HUES64 (cell line): ENCODE data around the gene TRMT1L. TPM values are rescaled to one million over a fixed set of nuclear protein-coding genes. Genes with fewer than 3 reads are reported as not detected.
A peak's percentile ranks its signal among the peaks of the same experiment; 100 is the strongest.
"Not testable (repeated sequence)": the region's sequence is repeated elsewhere in the genome, so short reads cannot be mapped to it uniquely, and the experiment has no call there.

Source experiments
- H3K27ac ChIP-seq: 2 replicates; pipeline ENCODE4 v1.7.0; 2013; ENCODE audit warnings: low read depth, low read length, inconsistent platforms
- H3K27me3 ChIP-seq: 2 replicates; pipeline ENCODE4 v1.6.1; 2013; ENCODE audit warnings: mild to moderate bottlenecking, low read length; ENCODE audit not compliant: insufficient read depth
- H3K36me3 ChIP-seq: 2 replicates; pipeline ENCODE4 v1.6.1; 2013; ENCODE audit warnings: mild to moderate bottlenecking, low read length; ENCODE audit not compliant: insufficient read depth
- H3K4me1 ChIP-seq: 2 replicates; pipeline ENCODE4 v1.6.1; 2013; ENCODE audit warnings: mild to moderate bottlenecking, low read length, moderate library complexity; ENCODE audit not compliant: insufficient read depth
- H3K4me3 ChIP-seq: 2 replicates; pipeline ENCODE4 v1.5.1; 2013; ENCODE audit warnings: mild to moderate bottlenecking, low read length, moderate library complexity
- H3K9ac ChIP-seq: 2 replicates; pipeline ENCODE4 v1.6.1; 2013; ENCODE audit warnings: mild to moderate bottlenecking, low read depth, low read length
- H3K9me3 ChIP-seq: 2 replicates; pipeline ENCODE4 v1.6.1; 2013; ENCODE audit warnings: low read depth, low read length; ENCODE audit not compliant: insufficient read depth
- WGBS: fragments of 150-250, 120-280 bp; methylation state at CpG from one replicate; pipeline ENCODE4 v1.1.7; 2013; ENCODE audit warnings: missing lambda C conversion rate; 5-methylcytosine and 5-hydroxymethylcytosine counted together
- polyA plus RNA-seq, 2 experiments: library from polyadenylated mRNA; stranded (reverse); fragments of 50-300 nt; gene quantifications; one replicate each; pipeline ENCODE4 v1.2.3, GENCODE V29; 2013

The TRMT1L gene
- 14.2 TPM for polyA plus RNA-seq (2013, experiment 1 of 2)
- polyA plus RNA-seq (2013, experiment 2 of 2) = 16.3 TPM

GRCh38 chr1:185156854-185157598, at the start of gene TRMT1L, which contains the start of gene SWT1:
Gene TRMT1L, minus strand, starts transcription at chr1:185156953. Its CDS starts 241 bp downstream, at chr1:185156712.
Gene SWT1, plus strand, starts transcription at chr1:185157167. Its CDS starts 3,675 bp downstream, at chr1:185160842.
- no peaks in the 10 kb centered on the region for H3K27me3 ChIP-seq
- under 1% methylated on average over 63 of the region's 63 CpGs for WGBS
- peaks cover 3% of the 10 kb centered on the region; the same call in 1 of the 2 replicates for H3K36me3 ChIP-seq
- peak within 1 kb of the TSS; percentile 93 for H3K9ac ChIP-seq
- H3K4me3 ChIP-seq = peak within 1 kb of the TSS; percentile 93
- peaks cover 11% of the 10 kb centered on the region for H3K4me1 ChIP-seq
- H3K9me3 ChIP-seq = no peaks in the 10 kb centered on the region
- H3K27ac ChIP-seq = peak within 1 kb of the TSS; percentile 96

DNA sequence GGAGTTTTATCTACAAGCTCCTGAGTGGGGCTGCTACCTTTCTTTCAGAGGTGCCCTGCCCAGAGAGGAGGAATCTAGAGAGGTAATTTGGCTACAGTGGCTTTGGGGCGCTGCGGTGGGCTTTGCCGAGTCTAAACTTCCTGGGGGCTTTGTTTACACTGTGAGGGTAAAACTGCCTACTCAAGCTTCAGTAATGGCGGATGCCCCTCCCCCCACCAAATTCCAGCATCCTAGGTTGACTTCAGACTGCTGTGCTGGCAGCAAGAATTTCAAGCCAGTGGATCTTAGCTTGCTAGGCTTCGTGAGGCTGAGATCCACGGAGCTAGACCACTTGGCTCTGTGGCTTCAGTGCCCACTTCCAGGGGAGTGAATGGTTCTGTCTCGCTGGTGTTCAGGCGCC, 44.1 kb upstream of the TRMT1L start:
- H3K27me3 ChIP-seq = no peaks in the 10 kb centered on the region
- no peaks in the 10 kb centered on the region for H3K9me3 ChIP-seq
- no peak overlapping the region for H3K9ac ChIP-seq
- H3K36me3 ChIP-seq = no peaks in the 10 kb centered on the region
- no peak overlapping the region for H3K27ac ChIP-seq
- WGBS = 88% methylated on average over 8 of the region's 8 CpGs
- no peak overlapping the region for H3K4me3 ChIP-seq
- no peaks in the 10 kb centered on the region for H3K4me1 ChIP-seq

DNA sequence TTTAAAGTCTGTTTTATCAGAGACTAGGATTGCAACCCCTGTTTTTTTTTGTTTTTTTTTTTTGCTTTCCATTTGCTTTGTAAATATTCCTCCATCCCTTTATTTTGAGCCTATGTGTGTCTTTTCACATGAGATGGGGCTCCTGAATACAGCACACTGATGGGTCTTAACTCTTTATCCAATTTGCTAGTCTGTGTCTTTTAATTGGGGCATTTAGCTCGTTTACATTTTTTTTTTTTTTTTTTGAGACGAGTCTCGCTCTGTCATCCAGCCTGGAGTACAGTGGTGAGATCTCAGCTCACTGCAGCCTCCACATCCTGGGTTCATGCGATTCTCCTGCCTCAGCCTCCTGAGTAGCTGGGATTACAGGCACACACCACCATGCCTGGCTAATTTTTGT, 42.0 kb upstream of the TRMT1L start:
- not testable (repeated sequence) for H3K27ac ChIP-seq, H3K4me1 ChIP-seq, H3K9me3 ChIP-seq, H3K4me3 ChIP-seq, H3K9ac ChIP-seq, H3K27me3 ChIP-seq, H3K36me3 ChIP-seq
- WGBS = 93% methylated on average over 4 of the region's 4 CpGs

- Histone ChIP-seq H3K27ac (no peak overlapping the region), H3K9ac (no peak overlapping the region), H3K4me1 (no peaks in the 10 kb centered on the region), H3K27me3 (no peaks in the 10 kb centered on the region), H3K36me3 (no peaks in the 10 kb centered on the region), H3K9me3 (no peaks in the 10 kb centered on the region), H3K4me3 (no peak overlapping the region)
- 96% methylated on average over 1 of the region's 1 CpG for WGBS
Observed at GRCh38 chr1:185193756-185194155, 37.0 kb upstream of the TRMT1L start.

GRCh38 chr1:185170291-185170848, 13.6 kb upstream of the TRMT1L start:
- Histone ChIP-seq H3K27me3 (no peaks in the 10 kb centered on the region), H3K9ac (no peak overlapping the region), H3K4me1 (no peaks in the 10 kb centered on the region), H3K36me3 (peaks cover 8% of the 10 kb centered on the region), H3K4me3 (no peak overlapping the region), H3K9me3 (no peaks in the 10 kb centered on the region), H3K27ac (no peak overlapping the region)
- WGBS = 35% methylated on average over 5 of the region's 5 CpGs

DNA sequence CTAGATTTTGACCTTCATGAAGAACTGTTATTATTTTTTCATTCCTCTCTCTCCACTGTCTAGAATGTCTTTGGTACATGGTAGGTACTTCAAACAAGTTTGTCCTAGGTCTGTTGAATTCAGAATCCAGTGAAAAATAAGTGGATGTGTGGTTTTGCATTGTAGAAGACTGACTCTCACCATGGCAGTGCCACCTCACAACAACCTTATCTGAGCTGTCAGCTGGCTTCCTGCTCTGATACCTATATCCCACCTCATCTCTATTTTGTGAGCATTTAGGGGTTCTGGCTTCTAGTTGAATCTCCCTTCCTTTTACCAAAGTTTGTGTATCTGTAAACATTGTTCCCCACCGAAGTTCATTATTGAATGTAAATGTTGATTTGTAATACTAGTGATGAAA, 9.4 kb upstream of the TRMT1L start:
- H3K4me1 ChIP-seq = no peaks in the 10 kb centered on the region
- H3K9ac ChIP-seq = no peak overlapping the region
- no peaks in the 10 kb centered on the region for H3K27me3 ChIP-seq
- H3K9me3 ChIP-seq = no peaks in the 10 kb centered on the region
- peaks cover 9% of the 10 kb centered on the region for H3K36me3 ChIP-seq
- H3K4me3 ChIP-seq = no peak overlapping the region
- H3K27ac ChIP-seq = no peak overlapping the region
- WGBS = no CpG with 5 or more reads among the region's 1 CpG

DNA sequence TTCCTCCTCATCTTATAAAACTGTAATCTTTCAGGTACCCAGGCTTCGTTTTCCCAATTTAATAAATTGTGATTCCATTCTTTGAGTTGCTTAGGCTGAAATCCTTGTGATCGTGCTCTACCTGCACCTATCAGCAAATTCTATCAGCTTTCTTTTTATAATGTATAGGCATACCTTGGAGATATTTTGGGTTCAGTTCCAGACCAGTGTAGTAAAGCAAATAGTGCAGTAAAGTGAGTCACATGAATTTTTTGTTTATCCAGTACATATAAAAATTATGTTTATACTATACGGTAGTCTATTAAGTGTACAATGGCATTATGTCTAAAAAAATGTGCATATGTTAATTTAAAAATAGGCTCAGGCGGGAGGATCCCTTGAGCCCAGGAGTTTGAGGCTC, 5.7 kb upstream of the TRMT1L start:
- Histone ChIP-seq H3K4me3 (no peak overlapping the region), H3K9ac (no peak overlapping the region), H3K9me3 (no peaks in the 10 kb centered on the region), H3K36me3 (peaks cover 7% of the 10 kb centered on the region), H3K27ac (no peak overlapping the region), H3K27me3 (no peaks in the 10 kb centered on the region), H3K4me1 (0 out of 2 replicates have a peak, but pooled peaks cover 5% of the 10 kb centered on the region)
- 93% methylated on average over 3 of the region's 4 CpGs for WGBS

DNA sequence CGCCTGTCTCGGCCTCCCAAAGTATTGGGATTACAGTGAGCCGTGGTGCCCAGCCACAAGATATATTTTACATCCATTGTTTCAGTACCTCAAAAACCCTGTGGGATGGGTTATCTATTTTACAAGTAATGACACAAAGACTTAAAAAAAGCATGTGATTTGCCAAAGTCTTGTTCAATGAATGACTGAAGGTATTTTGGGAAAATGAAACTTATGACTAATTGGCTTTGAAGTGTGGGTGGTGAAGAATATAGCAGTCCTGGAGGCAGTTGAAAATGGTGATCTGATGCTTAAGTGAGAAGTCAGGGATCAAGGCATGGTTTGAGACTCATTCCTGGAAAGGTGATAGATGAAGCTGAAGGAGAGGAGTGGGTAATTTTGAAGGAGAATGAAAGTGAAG, 3.2 kb upstream of the TRMT1L start:
- Histone ChIP-seq H3K4me1 (peaks cover 11% of the 10 kb centered on the region), H3K9ac (no peak overlapping the region), H3K9me3 (no peaks in the 10 kb centered on the region), H3K36me3 (peaks cover 3% of the 10 kb centered on the region; the same call in 1 of the 2 replicates), H3K27ac (no peak overlapping the region), H3K4me3 (no peak overlapping the region), H3K27me3 (no peaks in the 10 kb centered on the region)
- WGBS = 92% methylated on average over 3 of the region's 3 CpGs

DNA sequence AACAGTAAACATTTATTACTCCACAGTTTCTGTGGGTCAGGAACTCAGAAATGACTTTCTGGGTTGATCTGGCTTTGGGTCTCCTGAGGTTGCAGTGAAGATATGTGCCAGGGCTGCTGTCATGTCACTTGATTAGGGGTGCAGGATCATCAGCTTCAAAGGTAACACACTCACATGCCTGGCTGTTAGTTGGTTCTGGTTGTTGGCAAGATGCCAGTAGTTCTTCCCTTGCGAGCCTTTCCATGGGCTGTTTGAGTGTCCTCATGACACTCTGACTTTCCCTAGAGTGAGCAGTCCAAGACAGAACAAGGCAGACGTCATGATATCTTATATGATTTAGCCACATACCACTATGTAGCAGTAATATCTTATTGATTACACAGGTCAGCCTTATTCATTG, 2.0 kb upstream of the TRMT1L start:
- 90% methylated on average over 2 of the region's 2 CpGs for WGBS

GRCh38 chr1:185157599-185158412, 1.1 kb upstream of the TRMT1L start:
- H3K27ac ChIP-seq = peak overlapping the region; percentile 74; the same call in 1 of the 2 replicates
- no peaks in the 10 kb centered on the region for H3K9me3 ChIP-seq
- 9% methylated on average over 19 of the region's 20 CpGs for WGBS
- peak overlapping the region; percentile 93 for H3K4me3 ChIP-seq
- H3K27me3 ChIP-seq = no peaks in the 10 kb centered on the region
- peaks cover 3% of the 10 kb centered on the region; the same call in 1 of the 2 replicates for H3K36me3 ChIP-seq
- H3K4me1 ChIP-seq = peaks cover 11% of the 10 kb centered on the region
- peak overlapping the region; percentile 73 for H3K9ac ChIP-seq

More for the DNA sequence above, 2.0 kb upstream of the TRMT1L start:
- no peak overlapping the region for H3K27ac ChIP-seq
- no peaks in the 10 kb centered on the region for H3K27me3 ChIP-seq
- H3K4me3 ChIP-seq = no peak overlapping the region
- H3K36me3 ChIP-seq = peaks cover 3% of the 10 kb centered on the region; the same call in 1 of the 2 replicates
- no peak overlapping the region for H3K9ac ChIP-seq
- peaks cover 11% of the 10 kb centered on the region for H3K4me1 ChIP-seq
- no peaks in the 10 kb centered on the region for H3K9me3 ChIP-seq
